ENCODE measurements around the gene RGS7.

DNA sequence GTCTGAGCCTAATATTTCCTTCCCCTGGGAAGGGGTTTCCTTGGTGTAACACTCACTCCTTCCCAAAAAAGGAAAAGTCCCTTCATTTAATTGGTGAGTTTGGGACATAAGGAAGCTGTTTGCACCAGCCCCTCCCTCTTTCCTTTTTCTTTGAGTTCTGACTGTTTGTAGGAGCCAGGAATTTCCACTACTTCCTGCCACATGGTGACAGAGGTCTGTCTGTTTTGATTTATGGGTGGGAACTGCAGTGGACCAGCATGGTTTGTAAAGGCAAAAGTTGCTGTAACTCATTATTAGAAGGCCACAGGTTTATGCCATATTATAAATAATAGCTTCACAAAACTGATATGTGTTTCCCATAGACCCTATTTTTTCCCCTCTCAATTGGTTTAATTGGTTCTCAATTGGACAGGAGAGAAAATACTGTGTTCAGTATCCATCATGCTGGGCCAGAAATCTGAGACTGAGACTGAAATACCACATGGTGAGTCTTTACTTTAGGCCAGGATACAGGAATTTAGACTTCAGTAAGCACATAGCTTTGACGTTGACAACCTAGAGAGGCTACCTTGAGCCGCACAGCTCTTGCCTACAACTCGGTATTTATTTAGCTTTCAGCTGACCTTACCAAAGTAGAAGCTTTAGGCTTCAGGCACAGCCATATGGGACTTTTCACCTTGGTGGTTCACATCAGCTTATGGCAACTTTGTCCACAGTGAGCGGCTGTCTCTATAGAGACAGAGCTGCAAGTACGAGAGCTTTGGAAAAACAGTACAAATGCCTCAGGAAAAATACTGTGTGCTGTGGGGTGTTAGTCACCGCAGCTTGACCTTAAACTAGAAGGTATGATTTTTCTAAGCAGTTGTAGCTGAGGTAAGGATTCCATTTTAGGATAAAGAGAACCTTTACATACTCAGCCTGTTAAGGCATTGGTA, 40.0 kb upstream of the RGS7 start:
- TF ChIP-seq SIN3A (IDR thresholded peaks at IDR 0.05; ENCODE audit: borderline replicate concordance, insufficient read depth, low read depth, low read length): no peak
- TF ChIP-seq, protein P1, sequence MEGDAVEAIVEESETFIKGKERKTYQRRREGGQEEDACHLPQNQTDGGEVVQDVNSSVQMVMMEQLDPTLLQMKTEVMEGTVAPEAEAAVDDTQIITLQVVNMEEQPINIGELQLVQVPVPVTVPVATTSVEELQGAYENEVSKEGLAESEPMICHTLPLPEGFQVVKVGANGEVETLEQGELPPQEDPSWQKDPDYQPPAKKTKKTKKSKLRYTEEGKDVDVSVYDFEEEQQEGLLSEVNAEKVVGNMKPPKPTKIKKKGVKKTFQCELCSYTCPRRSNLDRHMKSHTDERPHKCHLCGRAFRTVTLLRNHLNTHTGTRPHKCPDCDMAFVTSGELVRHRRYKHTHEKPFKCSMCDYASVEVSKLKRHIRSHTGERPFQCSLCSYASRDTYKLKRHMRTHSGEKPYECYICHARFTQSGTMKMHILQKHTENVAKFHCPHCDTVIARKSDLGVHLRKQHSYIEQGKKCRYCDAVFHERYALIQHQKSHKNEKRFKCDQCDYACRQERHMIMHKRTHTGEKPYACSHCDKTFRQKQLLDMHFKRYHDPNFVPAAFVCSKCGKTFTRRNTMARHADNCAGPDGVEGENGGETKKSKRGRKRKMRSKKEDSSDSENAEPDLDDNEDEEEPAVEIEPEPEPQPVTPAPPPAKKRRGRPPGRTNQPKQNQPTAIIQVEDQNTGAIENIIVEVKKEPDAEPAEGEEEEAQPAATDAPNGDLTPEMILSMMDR (IDR thresholded peaks at IDR 0.05): no peak
